NAMALWA (cell line): Measurements from ENCODE around the gene DOCK9.

Source experiments
- DNase-seq: peaks from one replicate; pipeline ENCODE4 v3.0.0-alpha.2; 2015; ENCODE audit warnings: low spot score

The DOCK9 gene

DNA sequence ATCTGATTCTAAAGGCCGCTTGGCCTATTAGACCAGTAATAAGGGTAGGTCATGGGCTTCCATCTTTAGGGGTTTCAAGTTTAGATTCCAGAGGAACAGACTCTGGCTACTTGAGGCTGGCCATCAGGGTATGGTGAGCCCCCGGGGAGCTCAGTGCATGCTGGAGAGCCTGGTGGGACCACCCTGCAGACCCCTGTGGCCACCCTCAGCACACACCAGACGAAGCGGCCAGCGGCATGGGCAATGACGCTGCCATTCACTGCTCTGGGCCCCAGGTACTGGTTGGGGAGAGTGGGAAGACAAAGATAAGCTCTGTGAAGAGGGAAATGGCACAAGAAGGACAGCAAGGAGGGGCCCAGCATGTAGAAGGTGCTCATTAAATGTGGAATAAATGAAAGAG, 126.6 kb downstream of the DOCK9 start:
- no peak for DNase-seq

DNA sequence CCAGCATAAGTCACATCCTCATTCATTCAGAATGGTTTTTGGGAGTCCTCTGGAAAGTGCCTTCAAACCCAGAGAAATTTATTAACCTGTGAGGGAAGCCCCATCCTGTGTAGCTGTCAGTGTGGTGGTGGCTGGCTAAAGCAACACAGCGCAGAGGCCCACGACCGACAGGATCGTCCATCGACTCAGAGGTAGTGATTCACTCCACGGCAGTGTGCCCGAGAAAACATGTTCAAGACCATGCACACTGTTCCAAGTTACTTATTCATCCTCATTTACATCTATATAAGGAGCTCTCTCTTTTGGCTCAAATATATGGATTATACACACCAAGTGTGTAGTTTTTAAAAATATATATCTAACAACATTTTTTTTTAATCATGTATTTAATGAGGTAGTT, 129.1 kb downstream of the DOCK9 start:
- no peak for DNase-seq

DNA sequence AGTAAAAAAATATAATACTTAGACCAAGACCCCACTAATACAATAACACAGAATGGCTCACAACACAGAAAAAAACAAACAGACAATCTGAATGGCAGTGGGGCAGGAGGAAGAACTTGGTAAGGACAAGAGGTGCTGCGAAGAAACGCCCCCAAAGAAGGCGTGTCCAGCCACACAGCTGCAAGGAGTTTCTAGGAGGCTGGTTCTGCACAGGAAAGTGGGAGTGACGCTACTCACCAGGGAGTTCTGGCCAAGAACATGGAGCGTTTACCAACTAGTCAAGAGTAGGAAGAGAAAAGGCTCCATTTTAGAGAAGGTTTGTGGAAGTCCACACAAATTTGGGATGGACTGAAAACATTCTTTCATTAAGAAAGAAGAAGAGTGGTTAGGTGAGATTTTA, 130.1 kb downstream of the DOCK9 start:
- DNase-seq: peak; percentile 20

DNA sequence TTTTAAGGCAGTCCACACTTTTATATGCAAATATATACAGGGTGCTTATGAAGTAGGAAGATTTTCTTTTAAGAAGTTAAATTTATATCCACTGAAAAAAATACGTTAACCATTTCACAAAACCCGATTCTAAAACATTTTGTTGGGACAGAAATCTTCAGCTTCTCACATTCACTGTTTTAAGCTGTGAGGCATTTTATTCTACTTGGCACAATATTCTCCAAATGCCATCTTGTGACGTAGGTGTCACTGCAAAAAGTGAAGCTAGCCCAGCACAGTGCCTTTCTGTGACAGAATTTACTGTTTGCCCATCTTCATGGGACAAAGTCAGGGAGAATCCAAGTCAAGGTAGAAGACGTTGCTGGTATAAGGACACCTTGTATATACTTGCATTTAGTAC, 130.9 kb downstream of the DOCK9 start:
- no peak for DNase-seq

DNA sequence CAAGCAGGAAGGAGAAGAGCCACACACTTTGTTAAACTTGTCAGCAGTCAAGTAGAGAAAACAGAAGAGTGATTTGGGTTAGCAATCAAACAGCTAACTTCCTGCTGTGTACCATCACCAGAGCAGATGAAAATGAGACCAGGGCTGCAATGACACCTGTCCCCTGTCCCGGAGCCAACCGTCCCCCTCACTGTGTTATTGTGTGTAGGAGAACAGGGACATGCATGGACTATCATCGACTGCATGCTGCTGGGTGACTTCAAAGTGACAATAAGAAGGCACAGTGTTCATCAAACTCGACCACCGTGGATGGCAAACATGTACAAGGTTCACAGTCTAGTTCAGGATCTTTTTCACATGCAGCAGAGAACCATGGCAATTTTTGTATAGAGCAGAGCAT, 131.3 kb downstream of the DOCK9 start:
- DNase-seq: no peak

DNA sequence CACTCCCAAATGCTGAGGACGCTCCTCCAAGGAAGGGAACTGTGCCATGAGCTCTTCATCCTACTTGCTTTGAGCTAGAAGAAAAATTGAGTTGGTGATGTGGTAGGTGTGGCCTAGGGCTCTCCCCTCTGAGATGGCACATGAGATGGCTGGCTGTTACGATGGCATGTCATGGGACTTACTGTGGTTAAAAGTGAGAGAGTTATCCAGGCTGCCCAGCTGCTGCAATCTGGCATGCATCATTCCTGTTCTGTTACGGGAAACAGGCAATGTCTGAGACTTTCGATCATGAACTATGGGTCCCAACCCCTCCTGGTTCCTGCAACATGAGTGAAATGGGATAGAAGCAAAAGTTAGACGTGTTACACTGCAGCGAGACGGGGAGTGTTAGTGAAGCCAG, 132.1 kb downstream of the DOCK9 start:
- no peak for DNase-seq

DNA sequence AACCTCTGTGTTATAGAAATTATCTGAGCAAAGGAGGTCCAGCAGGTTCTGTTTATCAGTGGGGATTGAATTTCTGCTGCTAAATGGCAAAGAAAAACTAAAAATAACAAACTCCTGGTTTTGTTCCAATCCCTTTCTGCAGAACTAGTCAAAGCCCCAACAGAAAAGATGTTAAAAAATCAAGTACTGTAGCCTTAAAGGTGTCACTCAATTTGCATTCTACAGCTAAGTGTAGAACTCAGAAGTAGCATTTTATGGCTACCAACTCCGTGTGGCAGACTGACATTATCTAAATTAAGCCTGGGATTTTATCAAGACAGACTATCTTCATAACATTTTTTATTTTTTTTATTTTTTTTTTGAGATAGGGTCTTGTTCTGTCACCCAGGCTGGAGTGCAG, 133.8 kb downstream of the DOCK9 start:
- no peak for DNase-seq

DNA sequence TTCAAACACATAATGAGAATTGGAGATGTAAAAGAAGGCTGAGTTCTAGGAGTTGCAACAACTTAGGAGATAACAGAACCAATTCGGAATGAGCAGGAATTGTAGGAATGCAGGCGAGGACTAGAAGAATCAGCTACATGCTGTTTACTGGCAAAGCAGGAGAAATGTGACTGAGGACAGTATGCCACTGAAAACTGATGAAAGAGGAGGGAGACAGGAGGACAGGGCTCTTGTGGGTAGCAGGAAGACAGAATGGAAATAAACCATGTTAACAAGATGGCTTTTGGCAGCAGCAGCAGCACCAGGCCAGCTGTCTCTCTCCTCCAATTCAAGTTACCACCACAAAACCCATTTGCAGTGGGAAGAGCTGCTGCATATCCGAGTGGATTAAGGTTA, 134.4 kb downstream of the DOCK9 start:
- no peak for DNase-seq

GRCh38 chr13:98842858-98843481, 134.9 kb downstream of the DOCK9 start:
- peak; percentile 89 for DNase-seq

- peak; percentile 34 for DNase-seq
Measured at GRCh38 chr13:98842070-98842469, 135.8 kb downstream of the DOCK9 start.

GRCh38 chr13:98839856-98840769, 137.8 kb downstream of the DOCK9 start:
- DNase-seq: peak; percentile 73

DNA sequence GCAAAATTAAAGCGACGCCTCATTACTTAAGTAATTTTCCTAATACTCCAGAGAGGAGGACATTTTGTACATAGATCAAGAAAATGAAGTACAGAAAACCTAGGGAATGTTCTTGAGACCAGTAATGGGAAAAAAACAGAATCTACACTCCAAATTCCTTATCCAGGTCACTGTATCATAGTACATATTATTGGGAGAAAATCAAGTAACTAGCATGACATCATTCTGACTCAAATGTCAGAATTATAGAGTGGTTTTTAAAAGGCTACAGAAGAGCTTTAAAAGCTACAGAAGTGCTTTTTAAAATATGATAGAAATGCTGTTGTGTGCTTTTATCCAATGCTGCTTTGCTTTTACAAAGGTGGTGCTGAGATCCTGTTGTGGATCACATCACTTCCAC, 139.1 kb downstream of the DOCK9 start:
- no peak for DNase-seq

DNA sequence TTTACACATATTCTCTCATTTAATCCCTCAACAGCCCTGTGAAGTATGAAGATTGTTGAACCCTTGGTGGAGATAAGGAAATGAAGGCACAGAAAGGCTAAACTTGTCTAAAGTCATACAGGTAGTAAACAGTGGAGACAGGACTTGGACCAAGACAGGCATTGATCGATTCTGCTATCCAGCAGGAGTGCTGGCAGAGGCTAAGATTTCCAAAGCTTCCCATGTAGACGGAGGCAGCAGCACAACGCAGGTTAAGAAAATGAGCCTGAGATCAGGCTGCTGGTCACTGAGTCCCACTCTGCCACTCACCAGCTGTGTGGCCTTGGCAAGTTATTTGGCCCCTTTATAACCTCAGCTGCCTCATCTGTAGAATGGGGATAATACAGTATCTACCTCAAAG, 140.0 kb downstream of the DOCK9 start:
- DNase-seq: no peak

DNA sequence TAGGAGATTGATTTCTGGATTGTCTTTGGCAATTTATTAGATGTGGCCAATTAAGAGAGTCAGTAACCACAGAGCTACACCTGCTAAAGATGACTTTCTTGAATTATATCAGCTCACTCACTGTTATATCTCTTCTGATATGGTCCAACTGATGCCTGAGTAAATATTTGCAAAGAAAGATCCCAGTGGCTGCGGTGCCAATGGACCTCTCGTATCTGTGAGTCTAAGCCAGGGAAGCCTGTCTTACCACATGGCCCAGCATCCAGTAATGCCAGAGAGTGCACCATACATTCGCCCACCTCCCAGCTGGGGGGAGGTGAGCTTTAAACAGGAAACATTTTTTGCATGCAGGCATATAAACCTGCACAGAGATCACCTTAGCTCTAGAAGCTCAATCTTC, 142.7 kb downstream of the DOCK9 start:
- DNase-seq: no peak

DNA sequence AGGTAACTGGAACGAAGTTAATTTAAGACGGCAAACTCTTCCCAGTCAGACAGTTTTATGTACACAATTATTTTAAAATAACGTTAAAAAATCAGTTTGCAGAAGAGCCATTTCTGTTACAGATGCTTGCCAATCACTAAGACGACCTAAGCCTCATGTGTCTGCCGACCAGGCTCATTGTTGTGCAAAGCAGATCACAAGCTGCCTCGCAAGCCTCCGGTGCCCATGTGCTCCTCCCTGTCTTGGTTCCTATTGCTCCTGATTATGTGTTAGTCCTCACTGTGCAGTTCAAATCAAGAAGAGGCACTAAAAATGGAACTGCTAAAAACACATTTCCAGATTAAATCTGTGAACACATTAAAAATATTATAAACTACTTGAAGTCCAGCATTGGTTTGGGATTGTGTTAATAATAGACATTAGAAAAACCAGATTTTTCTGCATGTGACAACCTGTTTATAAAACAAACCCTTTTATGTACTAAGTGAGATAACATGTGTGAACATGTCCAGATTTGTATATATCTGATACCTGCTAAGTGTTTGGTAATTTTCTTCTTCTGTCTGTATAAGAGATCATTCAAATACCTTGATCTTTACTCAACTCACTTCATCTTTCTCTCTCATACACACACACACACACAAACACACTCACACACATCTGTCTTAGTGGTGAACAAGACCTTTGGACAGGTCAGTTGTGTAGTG, 143.5 kb downstream of the DOCK9 start:
- no peak for DNase-seq

- DNase-seq: no peak
Measured at GRCh38 chr13:98831236-98831635, 146.6 kb downstream of the DOCK9 start.

GRCh38 chr13:98829541-98829940, 148.3 kb downstream of the DOCK9 start:
- no peak for DNase-seq

- DNase-seq: no peak
Measured at GRCh38 chr13:98828614-98829013, 149.2 kb downstream of the DOCK9 start.

DNA sequence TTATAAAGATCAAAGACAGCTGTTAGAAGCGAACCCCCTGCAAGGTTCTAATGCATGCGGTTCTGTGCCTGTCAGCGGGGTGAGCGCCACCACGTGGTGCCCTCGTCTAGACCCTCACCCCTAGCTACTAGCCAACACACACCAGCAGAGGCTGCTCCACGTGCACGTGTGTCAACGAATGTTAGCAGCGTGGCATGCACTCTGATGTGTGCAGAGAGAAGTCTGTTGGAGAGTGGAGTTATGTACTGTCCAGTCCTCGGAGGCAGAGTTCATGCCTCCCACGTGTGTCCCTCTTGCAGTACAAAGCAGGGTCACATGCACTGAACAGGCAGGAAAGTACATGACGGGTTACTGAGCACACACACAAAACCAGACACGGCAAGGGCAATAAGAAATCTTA, 150.4 kb downstream of the DOCK9 start:
- DNase-seq: no peak

- no peak for DNase-seq
Measured at GRCh38 chr13:98826146-98826545, 151.7 kb downstream of the DOCK9 start.

GRCh38 chr13:98825659-98826058, 152.2 kb downstream of the DOCK9 start:
- no peak for DNase-seq

DNA sequence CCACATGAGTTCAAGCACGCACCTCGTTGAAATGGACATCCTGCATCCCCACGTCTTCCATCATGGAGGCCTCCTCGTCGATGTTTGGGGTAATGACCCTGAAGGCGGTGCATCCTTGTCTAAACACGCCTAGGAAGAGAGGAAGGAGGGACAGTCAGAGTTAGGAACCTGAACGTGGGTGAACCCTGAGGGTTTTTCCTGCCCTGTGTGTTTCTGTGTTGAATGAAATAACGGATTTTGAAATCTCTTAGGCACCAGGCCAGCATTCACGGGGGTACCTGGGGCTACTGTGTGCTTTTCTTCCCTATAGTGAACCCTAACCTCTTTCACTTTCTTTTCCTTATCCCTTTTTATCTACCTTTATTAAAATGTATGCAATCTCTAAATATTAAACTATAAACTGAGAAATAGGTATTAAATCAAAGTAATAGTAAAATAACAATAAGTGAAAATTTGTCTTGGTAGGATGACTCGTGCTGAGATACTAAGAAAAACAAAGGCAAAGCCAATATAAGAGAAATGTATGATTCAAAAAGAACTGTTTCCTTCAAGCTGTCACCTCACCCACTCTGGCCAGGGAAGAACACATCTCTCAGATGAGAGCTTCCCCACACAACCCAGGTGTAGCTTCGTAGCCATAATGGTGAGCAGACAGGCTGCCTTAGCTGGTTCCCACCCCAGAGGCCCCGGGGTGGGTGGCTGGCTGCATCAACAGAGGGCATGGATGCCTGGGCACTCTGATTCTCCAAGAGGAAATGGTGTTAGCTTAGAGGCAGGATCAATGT, 153.3 kb downstream of the DOCK9 start:
- DNase-seq: no peak
